ENCODE results near the gene P2RX4.
"Not testable (repeated sequence)": the region's sequence is repeated elsewhere in the genome, so short reads cannot be mapped to it uniquely, and the experiment has no call there.

P2RX4 gene

DNA sequence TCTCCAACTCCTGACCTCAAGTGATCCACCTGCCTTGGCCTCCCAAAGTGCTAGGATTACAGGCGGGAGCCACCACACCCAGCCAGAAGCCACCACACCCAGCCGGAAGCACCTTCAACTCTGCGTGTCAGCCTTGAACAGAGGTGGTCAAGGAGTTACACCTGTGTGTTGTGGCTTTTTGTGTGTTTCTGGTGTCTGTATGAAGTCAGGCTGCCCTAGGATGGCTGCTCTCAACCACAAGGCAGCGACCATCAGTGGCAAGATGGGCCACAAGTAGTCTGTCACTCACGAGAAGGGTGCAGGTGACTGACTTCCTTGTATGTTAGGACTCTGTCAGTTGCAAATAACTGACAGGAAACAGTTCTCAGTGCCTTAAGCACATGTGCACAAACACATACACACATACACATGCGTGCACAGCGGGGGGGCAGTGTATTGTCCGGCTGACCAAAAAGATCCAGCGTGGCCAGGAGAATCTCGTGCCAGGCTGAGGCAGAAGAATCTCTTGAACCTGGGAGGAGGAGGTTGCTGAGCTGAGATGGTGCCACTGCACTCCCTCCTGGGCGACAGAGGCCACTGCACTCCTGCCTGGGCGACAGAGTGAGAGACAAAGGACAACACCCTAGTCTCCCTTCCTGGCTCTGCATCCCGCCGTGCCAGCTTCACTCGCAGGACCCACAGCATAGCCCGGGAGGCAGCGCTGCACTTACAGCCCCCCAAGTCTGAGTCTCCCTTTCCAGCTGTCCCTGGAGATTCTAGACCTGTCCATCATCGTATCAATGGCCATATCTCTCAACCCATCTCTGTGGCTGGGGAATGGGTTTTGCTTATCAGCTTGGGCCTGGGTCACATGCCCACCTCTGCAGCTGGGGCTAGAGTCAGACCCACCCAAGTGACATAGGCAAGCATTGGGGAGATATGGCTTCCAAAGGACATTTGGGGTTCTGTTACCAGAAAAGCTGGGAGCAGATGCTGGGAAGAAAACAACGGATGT, 13.7 kb downstream of the P2RX4 start:
- DNase-seq = peak; percentile 49

DNA sequence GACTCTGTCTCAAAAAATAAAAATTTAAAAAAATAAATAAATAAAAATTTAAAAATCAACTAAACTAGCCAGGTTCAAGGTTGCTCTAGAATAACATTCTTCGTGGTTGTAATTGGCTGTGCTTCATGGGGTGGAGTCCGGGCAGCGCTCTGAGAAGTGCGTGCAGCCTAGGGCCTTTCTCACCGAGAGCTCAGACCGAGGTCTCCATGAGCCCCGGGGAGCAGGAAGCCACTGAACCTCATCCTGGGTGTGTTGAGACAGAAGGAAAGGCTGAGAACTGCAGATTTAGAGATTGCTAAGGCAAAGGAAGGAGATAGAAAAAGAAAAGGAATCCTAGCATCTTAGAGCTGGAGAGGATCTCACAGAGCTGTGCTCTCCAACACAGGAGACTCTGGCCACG, 14.7 kb downstream of the P2RX4 start:
- DNase-seq = peak; percentile 28

DNA sequence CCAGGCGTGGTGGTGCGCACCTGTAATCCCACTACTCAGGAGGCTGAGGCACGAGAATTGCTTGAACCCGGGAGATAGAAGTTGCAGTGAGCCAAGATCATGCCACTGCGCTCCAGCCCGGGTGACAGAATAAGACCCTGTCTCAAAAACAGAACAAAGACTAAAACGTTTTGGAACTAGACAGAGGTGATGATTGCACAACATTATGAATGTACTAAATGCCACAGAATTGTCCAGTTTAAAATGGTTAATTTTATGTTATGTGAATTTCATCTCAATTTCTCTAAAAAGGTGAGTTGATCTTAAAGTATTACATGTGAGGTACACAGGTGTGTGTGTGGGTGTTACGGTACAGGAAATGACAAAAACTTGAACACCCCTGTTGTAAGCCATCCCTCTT, 16.5 kb downstream of the P2RX4 start:
- no peak for DNase-seq

DNA sequence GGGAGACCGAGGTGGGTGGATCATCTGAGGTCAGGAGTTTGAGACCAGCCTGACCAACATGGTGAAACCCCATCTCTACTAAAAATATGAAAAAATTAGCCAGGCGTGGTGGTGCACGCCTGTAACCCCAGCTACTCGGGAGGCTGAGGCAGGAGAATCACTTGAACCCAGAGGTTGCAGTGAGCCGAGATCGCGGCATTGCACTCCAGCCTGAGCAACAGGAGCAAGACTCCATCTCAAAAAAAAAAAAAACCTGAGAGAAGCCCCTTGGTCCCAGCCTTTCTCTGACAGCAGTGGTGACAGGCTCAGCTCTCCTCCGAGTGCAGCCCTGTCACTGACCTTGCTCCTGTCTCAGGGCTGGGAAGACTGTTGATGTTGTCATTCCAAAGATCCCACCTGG, 16.9 kb downstream of the P2RX4 start:
- not testable (repeated sequence) for DNase-seq

DNA sequence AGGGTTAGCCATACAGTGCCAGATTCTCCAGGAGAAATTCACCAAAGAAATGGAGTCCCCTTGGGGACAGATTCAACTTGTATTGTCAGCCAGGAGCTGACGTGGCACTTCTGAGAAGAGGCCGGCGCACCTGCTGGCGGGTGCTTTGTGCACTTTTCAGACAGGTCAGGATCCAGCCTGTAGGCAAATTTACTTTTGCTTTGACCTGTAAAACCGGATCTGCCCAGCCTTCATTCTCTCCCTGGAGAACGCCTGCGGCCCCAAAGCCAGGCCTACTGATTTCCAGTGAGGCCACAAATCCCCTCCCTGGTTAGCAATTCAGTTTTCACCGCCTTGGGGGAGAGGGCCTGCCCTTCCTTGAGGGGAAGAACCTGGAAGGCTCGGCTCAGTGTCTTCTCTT, 17.4 kb downstream of the P2RX4 start:
- DNase-seq = peak; percentile 29

DNA sequence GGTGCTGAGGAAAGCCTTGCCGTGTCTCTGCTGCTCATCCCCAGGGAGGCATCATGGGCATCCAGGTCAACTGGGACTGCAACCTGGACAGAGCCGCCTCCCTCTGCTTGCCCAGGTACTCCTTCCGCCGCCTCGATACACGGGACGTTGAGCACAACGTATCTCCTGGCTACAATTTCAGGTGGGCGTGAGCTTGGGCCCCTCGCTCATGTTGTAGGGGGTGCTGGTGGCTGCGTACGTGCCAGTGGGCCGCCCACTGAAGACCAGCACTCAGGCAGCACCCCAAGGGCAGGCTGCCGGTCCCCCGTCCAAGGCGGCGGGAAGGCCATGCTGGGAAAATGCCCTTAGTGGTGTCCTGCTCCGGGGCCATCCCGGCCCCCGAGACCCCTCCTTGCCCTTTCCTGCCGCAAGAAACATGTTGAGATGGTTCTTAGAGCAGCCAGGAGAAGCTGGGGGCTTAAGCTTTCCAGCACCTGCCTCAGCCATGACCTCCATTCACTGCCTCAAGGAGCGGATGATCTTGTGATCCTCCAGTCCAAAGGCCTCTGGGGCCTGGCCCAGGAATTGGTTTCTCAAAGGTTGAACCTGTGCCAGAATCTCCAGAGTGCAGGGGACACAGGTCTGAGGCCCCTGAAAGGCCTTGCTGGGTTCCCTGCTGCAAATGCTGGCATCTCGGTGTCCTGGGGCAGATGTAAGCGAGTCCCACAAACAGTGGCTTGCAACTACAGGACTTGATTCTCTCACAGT, 19.2 kb downstream of the P2RX4 start:
- no peak for DNase-seq

DNA sequence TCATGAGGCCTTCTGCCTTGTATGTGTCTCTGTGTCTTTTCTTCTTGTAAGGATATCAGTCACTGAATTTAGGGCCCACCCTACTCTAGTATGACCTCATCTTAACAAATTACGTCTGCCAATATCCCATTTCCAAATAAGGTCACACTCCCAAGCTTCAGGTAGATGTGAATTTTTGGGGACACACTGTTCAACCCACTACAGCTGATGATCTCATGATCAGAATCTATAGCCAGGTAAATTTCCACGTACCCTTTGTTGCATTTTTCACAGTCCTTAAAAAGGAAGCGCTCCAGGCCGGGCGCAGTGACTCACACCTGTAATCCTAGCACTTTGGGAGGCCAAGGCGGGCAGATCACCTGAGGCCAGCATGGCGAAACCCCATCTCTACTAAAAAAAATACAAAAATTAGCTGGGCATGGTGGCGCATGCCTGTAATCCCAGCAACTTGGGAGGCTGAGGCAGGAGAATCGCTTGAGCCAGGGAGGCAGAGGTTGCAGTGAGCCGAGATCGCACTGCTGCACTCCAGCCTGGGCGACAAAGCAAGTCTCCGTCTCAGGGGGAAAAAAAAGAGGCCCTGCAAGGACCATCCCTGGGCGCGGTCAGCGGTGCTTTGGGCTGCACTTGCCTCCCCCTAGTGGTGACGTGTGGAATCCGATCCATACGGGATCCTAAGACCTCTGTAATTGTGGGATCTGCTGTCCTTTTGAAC, 20.1 kb downstream of the P2RX4 start:
- DNase-seq = peak; percentile 54

DNA sequence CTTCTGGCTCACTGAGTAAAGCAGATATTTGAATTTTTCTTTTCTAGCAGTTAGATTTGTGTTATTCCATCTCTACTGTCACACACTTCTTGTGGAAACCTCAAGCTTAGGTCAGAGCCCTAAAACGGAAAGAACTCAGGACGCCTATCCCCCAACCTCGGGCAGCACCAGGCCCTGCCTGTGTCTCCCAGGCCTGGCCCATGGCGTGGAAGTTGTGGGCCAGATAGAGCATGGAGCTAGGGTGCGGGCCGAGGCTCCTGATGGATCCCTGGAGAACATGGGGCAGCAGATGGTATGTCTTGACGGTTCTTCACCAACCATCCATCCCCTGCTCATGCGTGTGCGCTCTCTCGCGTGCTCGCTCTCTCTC, 20.6 kb downstream of the P2RX4 start:
- no peak for DNase-seq

DNA sequence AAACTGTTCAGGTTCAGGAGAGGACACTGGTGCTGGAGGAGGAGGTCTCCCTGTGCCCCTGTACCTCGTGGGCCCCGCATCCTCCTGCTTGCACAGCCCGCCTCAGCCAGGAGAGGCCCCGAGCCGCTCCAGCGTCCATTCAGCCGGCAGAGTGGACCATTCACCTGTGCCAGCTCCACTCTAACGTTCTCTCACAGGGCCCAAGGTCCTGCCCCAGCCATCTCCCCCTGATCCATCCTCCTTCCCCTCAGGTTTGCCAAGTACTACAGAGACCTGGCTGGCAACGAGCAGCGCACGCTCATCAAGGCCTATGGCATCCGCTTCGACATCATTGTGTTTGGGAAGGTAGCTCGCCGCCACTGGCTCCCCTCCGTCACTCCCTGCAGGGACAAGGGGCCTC, 22.2 kb downstream of the P2RX4 start:
- no peak for DNase-seq

DNA sequence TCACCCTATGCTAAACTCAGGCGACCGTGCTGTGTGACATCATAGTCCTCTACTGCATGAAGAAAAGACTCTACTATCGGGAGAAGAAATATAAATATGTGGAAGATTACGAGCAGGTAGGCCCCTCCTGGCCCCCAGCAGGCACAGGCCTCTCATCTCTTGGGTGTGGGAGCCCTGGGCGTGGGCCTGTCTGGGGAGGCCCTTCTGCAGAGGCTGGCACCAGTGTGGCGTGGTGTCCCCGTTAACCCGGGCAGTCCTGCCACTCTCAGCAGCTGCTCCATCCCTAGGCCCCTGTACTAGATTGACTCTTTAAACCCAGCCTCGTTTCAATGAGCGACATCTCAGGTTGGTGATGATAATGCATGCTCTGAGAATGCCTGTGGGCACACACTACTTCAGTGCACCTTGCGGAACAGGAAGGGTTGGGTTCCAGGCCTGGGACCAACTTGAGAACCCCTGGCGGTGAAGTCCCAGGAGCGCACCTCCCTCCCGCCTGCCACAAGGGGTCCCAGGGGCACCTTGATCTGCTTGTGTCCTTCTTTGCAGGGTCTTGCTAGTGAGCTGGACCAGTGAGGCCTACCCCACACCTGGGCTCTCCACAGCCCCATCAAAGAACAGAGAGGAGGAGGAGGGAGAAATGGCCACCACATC, 23.2 kb downstream of the P2RX4 start:
- no peak for DNase-seq

DNA sequence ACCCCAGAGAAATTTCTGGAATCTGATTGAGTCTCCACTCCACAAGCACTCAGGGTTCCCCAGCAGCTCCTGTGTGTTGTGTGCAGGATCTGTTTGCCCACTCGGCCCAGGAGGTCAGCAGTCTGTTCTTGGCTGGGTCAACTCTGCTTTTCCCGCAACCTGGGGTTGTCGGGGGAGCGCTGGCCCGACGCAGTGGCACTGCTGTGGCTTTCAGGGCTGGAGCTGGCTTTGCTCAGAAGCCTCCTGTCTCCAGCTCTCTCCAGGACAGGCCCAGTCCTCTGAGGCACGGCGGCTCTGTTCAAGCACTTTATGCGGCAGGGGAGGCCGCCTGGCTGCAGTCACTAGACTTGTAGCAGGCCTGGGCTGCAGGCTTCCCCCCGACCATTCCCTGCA, 23.7 kb downstream of the P2RX4 start:
- DNase-seq = no peak

DNA sequence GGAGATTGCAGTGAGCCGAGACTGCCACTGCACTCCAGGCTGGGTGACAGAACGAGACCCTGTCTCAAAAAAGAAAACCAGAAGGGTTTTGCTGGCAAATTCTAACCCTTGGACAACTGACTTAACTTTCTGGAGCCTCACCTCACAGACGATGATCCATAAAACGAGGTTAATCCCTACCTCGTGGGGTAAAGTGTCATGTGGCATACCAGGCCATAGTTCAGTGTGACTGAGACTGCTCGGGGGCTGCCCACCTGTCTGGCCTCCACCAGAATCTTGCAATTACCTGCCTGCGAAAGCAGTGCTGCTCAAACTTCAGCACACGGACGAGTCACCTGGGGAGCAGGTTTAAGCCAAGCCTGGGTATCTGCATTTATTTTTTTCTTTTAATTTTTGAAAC, 26.8 kb downstream of the P2RX4 start:
- DNase-seq = no peak

DNA sequence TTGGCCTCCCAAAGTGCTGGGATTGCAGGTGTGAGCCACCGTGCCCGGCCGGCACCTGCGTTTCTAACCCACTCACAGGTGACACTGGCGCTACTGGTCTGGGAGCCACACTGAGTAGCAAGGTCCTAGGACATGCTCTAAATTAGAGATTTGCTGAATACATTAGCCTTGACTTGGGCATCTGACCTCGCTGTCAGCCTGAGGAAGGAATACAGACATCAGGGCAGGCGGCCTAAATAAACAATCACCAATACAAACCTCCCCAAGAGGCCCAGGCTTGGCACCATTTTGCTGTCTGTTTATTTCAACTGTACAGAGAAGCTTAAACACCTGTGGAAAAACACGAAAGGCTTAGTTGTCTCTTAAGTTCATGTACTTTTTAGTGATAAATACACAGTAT, 27.5 kb downstream of the P2RX4 start:
- no peak for DNase-seq

DNA sequence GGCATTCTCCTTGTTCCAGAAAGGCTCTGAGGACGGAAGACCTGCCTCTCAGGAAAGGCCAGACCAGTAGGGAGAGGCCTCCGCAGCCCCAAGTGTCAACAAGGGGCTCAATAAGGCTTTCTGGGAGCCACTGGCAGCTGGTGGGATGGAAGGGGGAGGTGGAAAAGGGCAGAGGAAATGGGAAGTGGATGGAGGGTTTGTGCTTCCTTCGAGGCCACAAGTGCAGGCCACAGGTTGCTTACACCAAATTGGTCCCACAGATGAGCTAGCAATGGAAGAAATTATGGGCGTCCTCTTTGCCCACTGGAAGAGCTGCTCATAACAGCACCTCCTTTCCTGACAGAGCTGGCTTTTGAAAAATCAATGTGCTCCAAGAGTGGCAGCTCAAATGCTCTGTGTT, 28.2 kb downstream of the P2RX4 start:
- no peak for DNase-seq

DNA sequence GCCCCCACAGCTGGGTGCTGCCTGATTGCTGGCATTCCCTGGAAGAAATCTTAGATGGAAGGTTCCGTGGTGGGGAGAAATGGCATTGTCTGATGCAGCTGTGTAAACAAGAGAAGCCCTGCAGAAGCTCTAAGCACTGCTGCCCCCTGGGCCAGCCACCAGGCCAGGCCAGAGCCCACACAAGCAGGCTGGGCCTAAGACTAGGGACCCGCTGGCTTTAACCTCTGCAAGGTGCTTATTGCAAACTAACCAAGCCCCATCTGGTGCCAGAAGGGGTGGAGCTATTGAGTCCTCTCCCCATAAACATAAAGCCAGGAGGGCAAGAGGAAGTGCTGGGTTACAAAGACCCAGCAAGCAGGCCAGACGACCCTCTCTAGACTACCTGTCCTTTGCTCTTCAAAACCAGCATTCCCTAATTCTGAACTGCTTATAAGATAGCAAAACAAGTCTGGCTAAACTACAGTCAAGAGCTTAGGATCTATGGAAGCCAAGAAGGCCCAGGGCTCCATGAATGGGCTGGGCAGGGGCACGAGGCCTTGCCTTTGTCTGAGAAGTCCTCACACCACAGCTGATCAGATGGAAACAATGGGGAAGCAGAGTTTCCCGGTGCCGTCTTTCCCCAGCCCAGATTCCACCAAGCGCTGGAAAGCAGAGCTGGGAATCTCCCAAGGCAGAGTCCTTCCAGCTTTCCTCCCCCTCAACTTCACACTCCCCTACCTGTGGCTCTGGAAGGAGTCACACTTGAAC, 28.8 kb downstream of the P2RX4 start:
- DNase-seq = no peak

DNA sequence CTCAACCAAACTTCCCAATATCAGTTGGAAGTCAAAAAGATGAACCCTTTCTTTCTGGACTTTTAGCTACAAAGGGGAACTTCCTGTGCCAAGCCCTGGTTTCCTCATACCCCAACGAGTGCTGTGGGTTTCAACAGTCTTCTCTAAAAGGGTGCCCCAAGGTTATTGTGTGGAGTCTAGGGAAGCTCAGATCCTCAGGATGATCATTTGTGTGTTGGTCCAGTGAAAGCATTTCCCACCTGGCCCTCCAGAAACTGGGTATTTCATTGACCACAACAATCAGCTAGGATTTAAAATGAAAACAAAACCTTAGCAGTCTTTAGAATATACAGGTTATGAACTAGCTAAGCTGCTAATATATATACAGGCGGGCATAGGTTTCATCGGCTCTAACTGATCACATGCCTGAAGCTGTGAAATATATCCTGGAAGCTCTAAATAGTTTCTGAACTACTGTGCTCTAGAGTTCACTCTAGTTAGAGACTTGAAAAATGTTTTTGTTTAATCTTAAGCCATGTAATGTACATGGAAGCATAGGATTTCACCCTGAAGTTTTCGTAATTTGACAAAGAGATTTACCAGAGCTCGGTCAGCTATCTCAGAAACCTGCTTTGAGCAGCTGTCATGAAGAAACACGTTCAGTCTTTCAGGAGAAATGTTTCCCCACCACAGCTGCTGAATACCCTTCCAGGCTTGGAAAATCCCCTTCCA, 29.6 kb downstream of the P2RX4 start:
- no peak for DNase-seq

DNA sequence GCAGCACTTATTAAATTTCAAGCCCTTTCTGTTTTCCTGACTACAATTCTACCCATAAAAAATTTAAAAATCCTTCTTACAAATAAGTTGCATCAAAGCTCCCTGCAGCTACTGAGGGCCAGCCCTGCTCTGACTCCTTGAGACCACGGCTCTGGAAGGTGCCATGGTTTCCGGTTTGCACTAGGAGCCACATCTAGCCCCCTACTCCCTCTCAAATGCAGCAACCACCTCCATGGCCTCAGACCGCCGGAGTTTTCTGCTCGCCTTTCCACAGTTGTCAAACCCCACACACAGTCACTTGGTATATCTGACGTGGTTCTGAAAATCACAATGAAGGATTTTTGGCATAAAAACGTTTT, 30.1 kb downstream of the P2RX4 start:
- peak; percentile 16 for DNase-seq

DNA sequence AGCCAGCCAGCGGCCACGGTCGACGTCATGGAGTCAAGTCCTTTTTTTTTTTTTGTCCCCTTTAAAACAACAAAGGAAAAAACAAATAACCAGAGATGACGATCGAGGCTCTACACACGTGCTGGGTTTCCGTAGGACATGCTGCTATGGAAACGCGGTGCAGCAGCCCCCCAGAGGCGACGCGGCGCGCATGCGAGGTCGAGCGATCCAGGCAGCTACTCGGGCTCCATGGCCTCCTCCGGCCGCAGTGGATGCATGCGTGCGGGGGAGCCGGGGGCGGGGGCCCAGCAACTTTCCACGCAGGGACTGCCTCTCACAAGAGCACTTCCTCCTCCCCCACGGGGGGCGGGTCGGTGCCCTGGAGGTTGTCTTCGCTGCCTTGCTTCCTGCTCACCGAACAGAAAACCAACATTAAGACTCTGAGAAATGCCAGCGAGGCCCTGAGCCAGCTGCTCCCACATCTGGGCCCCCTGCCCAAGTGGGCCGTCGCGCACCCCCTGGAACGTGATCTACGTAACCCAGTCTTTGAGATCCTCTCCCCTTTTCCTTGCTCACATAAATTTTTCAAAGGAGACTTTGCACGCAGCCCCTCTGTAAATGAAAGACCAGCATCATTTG, 30.7 kb downstream of the P2RX4 start:
- peak; percentile 95 for DNase-seq

DNA sequence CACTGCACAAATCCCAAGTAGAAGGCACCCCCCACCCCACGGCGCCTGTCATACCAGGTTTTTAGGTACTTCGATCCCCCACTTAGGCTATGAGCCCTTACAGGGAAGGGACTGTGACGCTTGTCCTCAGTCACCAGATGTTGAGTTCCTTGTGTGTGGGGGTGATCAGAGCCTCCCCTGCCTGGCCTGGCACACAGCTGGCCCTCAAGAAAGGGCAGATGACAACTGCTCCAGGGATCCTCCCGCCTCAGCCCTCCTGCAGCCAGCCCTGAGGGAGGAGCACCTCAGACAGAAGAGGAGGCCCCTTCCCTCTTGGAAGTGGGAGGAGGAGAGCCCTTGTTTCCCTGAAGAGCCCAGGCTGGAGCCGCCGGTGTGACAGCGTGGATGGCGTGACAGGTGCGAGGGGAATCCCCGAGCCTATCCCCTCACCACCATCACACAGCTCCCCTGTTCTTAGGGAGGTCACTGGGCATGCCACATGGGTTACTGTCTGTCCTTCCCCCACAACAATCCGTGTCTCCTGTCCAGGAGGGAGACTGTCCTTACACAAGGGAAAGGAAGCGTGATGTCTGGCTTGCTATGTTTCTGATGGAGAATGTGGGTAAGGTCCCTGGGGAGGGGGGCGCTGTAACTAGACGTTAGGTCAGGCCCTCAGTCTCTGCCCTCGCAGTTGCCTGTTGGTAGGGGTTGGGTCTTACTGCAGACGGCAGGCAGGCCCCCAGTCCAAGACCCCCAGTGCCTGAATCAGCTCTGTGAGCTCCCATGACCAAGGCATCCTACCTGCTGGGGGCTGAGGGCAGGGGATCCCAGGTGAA, 31.4 kb downstream of the P2RX4 start:
- no peak for DNase-seq

DNA sequence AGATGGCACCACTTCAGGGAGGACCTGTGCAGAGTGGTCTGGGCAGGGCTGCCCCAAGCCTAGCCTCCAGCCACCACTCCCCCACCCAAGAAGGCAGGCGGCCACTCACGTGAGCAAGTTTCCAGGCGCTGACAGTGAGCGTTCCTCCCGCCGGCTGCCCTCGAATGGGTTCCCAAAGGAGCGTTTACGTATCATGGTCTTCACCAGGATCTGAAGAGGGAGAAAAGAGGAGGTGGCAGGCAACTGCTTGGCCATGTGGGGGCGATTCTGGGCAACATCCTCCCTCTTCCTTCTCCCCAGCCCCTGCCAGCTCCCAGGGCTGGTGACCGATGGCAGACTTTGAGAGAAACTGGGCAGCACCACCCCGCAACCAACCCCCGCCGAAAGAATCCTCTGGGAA, 35.1 kb downstream of the P2RX4 start:
- no peak for DNase-seq

All from CD4-positive, alpha-beta T cell treated with Interferon gamma for 1 hour (primary cell).